K562 (cell line): Measurements from ENCODE around the gene DNMT1.
"Not testable (repeated sequence)": the region's sequence is repeated elsewhere in the genome, so short reads cannot be mapped to it uniquely, and the experiment has no call there.

Experiments
- HDAC1 ChIP-seq, 2 experiments: fragments of 450-650 bp; IDR thresholded peaks; 2 replicates each; pipeline ENCODE4 v1.6.1; 2016 to 2017; ENCODE audit warnings: inconsistent platforms in 1 of 2, mild to moderate bottlenecking in 1 of 2, moderate library complexity in 1 of 2
- TARDBP ChIP-seq: fragments of 450-650 bp; IDR thresholded peaks from 2 replicates; pipeline ENCODE4 v1.6.1; 2016
- ZNF121 ChIP-seq: sonication (generic); formaldehyde crosslinking; conservative IDR thresholded peaks from 2 replicates; pipeline ENCODE4 v1.8.0; 2022; ENCODE audit warnings: missing genetic modification reagents

GRCh38 chr19:10235409-10235808, 40.7 kb upstream of the DNMT1 start:
- not testable (repeated sequence) for TF ChIP-seq ZNF121 (CRISPR knock-in tag); HDAC1 (IDR thresholded peaks at IDR 0.05); TARDBP
